Measurements from ENCODE around the gene CD48.

The CD48 gene

GRCh38 chr1:160748878-160749269, 37.3 kb upstream of the CD48 start:
- no peaks in the 10 kb centered on the region for H3K9me3 ChIP-seq (ENCODE audit: control insufficient read depth, insufficient read depth, low read depth, low read length)
- H3K27me3 ChIP-seq (ENCODE audit: control insufficient read depth, insufficient read depth, low read length) = 0 out of 2 replicates have a peak, but pooled peaks cover 3% of the 10 kb centered on the region
- no peak overlapping the region for H3K27ac ChIP-seq (ENCODE audit: low read depth, low read length)
- no peak overlapping the region for H3K4me3 ChIP-seq (ENCODE audit: low read depth, low read length)
- H3K4me1 ChIP-seq (ENCODE audit: control insufficient read depth, insufficient read depth, low read length) = peaks cover 16% of the 10 kb centered on the region
- no peaks in the 10 kb centered on the region for H3K36me3 ChIP-seq (ENCODE audit: control insufficient read depth, insufficient read depth, low read length)
- H3K9ac ChIP-seq (ENCODE audit: low read length) = no peak overlapping the region

DNA sequence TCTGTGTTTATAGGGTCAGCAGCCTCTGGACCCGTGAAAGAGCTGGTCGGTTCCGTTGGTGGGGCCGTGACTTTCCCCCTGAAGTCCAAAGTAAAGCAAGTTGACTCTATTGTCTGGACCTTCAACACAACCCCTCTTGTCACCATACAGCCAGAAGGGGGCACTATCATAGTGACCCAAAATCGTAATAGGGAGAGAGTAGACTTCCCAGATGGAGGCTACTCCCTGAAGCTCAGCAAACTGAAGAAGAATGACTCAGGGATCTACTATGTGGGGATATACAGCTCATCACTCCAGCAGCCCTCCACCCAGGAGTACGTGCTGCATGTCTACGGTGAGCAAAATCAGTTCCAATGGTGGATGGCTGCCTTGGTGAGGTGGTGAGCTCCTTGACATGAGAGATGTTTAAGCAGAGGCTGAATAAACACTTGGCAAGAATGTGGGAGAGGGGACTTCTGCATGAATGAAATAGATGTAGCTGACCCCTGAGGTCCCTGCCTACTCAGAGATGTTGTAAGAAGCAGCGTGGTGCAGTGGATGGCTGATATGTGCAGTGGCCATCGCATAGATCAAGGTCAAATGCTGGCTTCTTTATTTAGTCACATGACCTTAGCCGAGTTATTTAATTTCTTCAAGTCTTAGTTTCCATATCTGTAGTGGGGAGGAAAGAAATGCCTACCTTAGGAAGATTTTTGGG, 36.7 kb upstream of the CD48 start:
- Histone ChIP-seq H3K36me3 (ENCODE audit: control insufficient read depth, insufficient read depth, low read length) (no peaks in the 10 kb centered on the region), H3K9ac (ENCODE audit: low read length) (no peak overlapping the region), H3K9me3 (ENCODE audit: control insufficient read depth, insufficient read depth, low read depth, low read length) (no peaks in the 10 kb centered on the region), H3K27me3 (ENCODE audit: control insufficient read depth, insufficient read depth, low read length) (0 out of 2 replicates have a peak, but pooled peaks cover 3% of the 10 kb centered on the region), H3K4me3 (ENCODE audit: low read depth, low read length) (no peak overlapping the region), H3K4me1 (ENCODE audit: control insufficient read depth, insufficient read depth, low read length) (peaks cover 16% of the 10 kb centered on the region), H3K27ac (ENCODE audit: low read depth, low read length) (no peak overlapping the region)

DNA sequence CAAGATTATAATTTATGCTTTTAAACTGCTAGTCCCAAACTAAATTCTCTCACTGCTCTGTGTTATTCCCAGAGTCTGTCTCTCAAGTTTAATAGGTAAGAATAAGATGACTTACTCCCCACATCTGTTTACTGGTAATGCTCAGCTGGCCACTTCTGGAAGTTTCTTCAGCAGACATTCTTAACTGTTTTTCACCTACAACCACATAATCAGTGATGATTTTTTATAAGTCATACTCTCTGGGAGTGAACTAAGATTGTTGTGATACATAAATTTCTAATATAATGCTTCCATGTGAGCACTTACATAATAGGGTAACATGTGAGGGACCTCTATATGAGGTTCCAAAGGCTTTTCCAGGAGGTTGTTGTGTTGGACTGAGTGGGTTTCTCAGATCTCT, 36.1 kb upstream of the CD48 start:
- Histone ChIP-seq H3K27ac (ENCODE audit: low read depth, low read length) (no peak overlapping the region), H3K4me3 (ENCODE audit: low read depth, low read length) (no peak overlapping the region)

GRCh38 chr1:160746836-160747500, 35.3 kb upstream of the CD48 start:
- no peak overlapping the region for H3K4me3 ChIP-seq (ENCODE audit: low read depth, low read length)
- no peaks in the 10 kb centered on the region for H3K9me3 ChIP-seq (ENCODE audit: control insufficient read depth, insufficient read depth, low read depth, low read length)
- H3K4me1 ChIP-seq (ENCODE audit: control insufficient read depth, insufficient read depth, low read length) = peaks cover 17% of the 10 kb centered on the region
- H3K27me3 ChIP-seq (ENCODE audit: control insufficient read depth, insufficient read depth, low read length) = 0 out of 2 replicates have a peak, but pooled peaks cover 3% of the 10 kb centered on the region
- no peaks in the 10 kb centered on the region for H3K36me3 ChIP-seq (ENCODE audit: control insufficient read depth, insufficient read depth, low read length)
- no peak overlapping the region for H3K27ac ChIP-seq (ENCODE audit: low read depth, low read length)
- H3K9ac ChIP-seq (ENCODE audit: low read length) = no peak overlapping the region

More for the DNA sequence above, 36.1 kb upstream of the CD48 start:
- Histone ChIP-seq H3K9me3 (ENCODE audit: control insufficient read depth, insufficient read depth, low read depth, low read length) (no peaks in the 10 kb centered on the region), H3K27me3 (ENCODE audit: control insufficient read depth, insufficient read depth, low read length) (0 out of 2 replicates have a peak, but pooled peaks cover 3% of the 10 kb centered on the region), H3K4me1 (ENCODE audit: control insufficient read depth, insufficient read depth, low read length) (peaks cover 16% of the 10 kb centered on the region), H3K36me3 (ENCODE audit: control insufficient read depth, insufficient read depth, low read length) (no peaks in the 10 kb centered on the region), H3K9ac (ENCODE audit: low read length) (no peak overlapping the region)

DNA sequence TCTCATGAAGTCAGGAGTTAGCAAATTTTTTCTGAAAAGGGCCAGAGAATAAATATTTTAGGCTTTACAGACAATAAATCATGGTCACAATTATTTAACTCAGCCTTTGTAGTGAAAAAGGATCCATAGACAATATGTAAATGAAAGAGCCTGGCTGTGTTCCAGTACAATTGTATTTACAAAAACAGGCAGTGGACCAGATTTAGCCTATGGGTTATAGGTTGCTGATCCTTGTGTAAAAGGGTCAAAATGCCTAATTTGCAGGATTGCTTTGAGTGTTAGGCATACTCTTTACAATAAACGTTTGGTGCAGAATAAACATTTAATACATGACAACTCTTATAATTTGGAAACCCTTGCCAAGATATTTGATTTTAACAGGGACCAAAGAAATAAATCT, 33.9 kb upstream of the CD48 start:
- Histone ChIP-seq H3K4me1 (ENCODE audit: control insufficient read depth, insufficient read depth, low read length) (peaks cover 20% of the 10 kb centered on the region), H3K36me3 (ENCODE audit: control insufficient read depth, insufficient read depth, low read length) (no peaks in the 10 kb centered on the region)

DNA sequence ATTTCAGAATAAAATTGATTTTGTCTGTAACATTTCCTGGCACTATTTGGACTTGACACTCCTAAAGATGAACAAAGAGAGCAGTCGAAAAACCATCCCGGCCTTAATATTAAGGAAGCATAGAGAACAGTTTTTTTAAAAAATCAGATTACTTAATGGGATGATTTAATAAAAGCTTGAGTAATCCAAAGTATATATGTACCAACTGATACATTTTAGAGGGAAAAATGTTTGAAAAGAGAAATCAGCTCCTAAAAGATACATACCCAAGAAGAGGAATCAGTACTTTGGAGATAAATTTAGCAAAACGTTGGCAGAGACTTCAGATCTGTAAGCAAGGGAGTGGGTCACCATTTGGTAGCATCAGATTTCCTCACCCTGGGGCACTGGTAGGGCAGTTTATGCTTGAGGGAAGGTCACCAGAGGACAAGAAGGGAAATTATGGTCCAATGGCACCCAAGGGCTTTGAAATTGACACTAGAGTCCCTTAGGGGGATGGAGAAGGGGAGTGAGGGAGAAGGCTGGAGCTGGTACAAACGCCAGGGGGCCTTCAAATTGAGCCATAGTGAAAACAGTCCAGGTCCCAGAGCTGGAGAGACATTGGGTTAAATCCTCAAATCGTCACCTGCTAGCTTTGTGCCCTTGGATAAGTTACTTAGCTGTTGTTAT, 33.4 kb upstream of the CD48 start:
- Histone ChIP-seq H3K27ac (ENCODE audit: low read depth, low read length) (no peak overlapping the region), H3K27me3 (ENCODE audit: control insufficient read depth, insufficient read depth, low read length) (no peaks in the 10 kb centered on the region), H3K9me3 (ENCODE audit: control insufficient read depth, insufficient read depth, low read depth, low read length) (no peaks in the 10 kb centered on the region), H3K9ac (ENCODE audit: low read length) (no peak overlapping the region), H3K36me3 (ENCODE audit: control insufficient read depth, insufficient read depth, low read length) (no peaks in the 10 kb centered on the region), H3K4me3 (ENCODE audit: low read depth, low read length) (no peak overlapping the region), H3K4me1 (ENCODE audit: control insufficient read depth, insufficient read depth, low read length) (peaks cover 20% of the 10 kb centered on the region)

More for the DNA sequence above, 33.9 kb upstream of the CD48 start:
- Histone ChIP-seq H3K27ac (ENCODE audit: low read depth, low read length) (no peak overlapping the region), H3K27me3 (ENCODE audit: control insufficient read depth, insufficient read depth, low read length) (no peaks in the 10 kb centered on the region), H3K9ac (ENCODE audit: low read length) (no peak overlapping the region), H3K9me3 (ENCODE audit: control insufficient read depth, insufficient read depth, low read depth, low read length) (no peaks in the 10 kb centered on the region), H3K4me3 (ENCODE audit: low read depth, low read length) (no peak overlapping the region)

- Histone ChIP-seq H3K4me3 (ENCODE audit: low read depth, low read length) (no peak overlapping the region), H3K36me3 (ENCODE audit: control insufficient read depth, insufficient read depth, low read length) (no peaks in the 10 kb centered on the region), H3K27me3 (ENCODE audit: control insufficient read depth, insufficient read depth, low read length) (no peaks in the 10 kb centered on the region), H3K9ac (ENCODE audit: low read length) (no peak overlapping the region), H3K27ac (ENCODE audit: low read depth, low read length) (no peak overlapping the region), H3K9me3 (ENCODE audit: control insufficient read depth, insufficient read depth, low read depth, low read length) (no peaks in the 10 kb centered on the region), H3K4me1 (ENCODE audit: control insufficient read depth, insufficient read depth, low read length) (peaks cover 20% of the 10 kb centered on the region)
Measured at GRCh38 chr1:160744199-160744851, 32.7 kb upstream of the CD48 start.

DNA sequence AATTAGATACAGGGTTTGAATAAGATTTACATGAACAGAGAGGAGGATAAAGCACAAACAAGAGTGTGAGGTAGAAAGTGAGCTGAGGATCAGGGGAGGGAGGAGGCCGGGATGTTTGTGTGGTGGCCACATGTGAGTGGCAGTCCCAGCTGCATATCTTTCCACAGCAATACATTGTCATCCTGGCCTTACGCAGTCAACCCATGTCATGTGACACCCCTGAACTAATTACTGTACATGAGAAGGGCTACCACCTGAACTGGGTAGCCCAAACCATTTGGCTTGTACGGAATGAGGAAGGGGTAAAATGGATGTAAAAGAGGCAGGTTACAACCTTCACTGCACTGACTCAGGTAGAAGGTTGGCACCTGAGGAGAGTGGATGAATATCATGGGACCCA, 31.6 kb upstream of the CD48 start:
- Histone ChIP-seq H3K4me1 (ENCODE audit: control insufficient read depth, insufficient read depth, low read length) (peaks cover 20% of the 10 kb centered on the region), H3K27me3 (ENCODE audit: control insufficient read depth, insufficient read depth, low read length) (no peaks in the 10 kb centered on the region), H3K4me3 (ENCODE audit: low read depth, low read length) (no peak overlapping the region), H3K36me3 (ENCODE audit: control insufficient read depth, insufficient read depth, low read length) (no peaks in the 10 kb centered on the region), H3K9ac (ENCODE audit: low read length) (no peak overlapping the region), H3K27ac (ENCODE audit: low read depth, low read length) (no peak overlapping the region), H3K9me3 (ENCODE audit: control insufficient read depth, insufficient read depth, low read depth, low read length) (no peaks in the 10 kb centered on the region)

DNA sequence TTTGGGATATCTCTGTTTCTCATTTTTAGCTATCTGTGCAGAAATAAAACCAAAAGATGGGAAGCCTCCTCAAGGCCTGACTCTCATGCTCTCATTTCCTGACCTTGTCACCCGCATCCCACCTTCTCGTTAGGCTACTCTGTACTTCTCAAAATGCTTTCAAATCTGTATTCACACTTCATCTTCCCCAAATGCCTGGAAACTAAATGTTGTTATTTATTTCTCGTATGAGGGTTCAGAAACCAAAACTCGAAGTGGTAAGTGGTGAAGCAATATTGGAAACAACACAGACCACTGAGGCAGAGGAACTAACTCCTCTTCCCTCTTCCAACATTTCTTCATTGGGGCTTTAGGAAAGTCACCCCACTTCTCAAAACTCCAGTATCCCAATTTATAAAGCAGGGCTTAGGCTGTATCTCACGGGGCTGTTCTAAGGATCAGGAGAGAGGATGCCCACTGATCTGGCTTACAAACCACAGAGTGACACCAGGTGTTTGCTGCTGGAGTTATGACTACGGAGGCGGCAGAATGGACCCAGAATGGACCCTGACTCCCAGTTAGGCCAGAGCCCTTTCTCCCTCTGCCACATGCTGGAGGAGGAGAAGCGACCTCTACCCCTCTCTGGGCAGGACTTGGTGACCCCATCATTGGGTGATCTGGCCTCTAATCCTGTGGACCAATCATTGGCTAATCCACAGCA, 31.0 kb upstream of the CD48 start:
- Histone ChIP-seq H3K36me3 (ENCODE audit: control insufficient read depth, insufficient read depth, low read length) (no peaks in the 10 kb centered on the region), H3K27ac (ENCODE audit: low read depth, low read length) (no peak overlapping the region), H3K4me1 (ENCODE audit: control insufficient read depth, insufficient read depth, low read length) (peaks cover 19% of the 10 kb centered on the region), H3K27me3 (ENCODE audit: control insufficient read depth, insufficient read depth, low read length) (no peaks in the 10 kb centered on the region), H3K4me3 (ENCODE audit: low read depth, low read length) (no peak overlapping the region), H3K9me3 (ENCODE audit: control insufficient read depth, insufficient read depth, low read depth, low read length) (no peaks in the 10 kb centered on the region), H3K9ac (ENCODE audit: low read length) (no peak overlapping the region)

- Histone ChIP-seq H3K36me3 (ENCODE audit: control insufficient read depth, insufficient read depth, low read length) (no peaks in the 10 kb centered on the region), H3K9me3 (ENCODE audit: control insufficient read depth, insufficient read depth, low read depth, low read length) (no peaks in the 10 kb centered on the region), H3K9ac (ENCODE audit: low read length) (no peak overlapping the region), H3K27me3 (ENCODE audit: control insufficient read depth, insufficient read depth, low read length) (no peaks in the 10 kb centered on the region), H3K4me3 (ENCODE audit: low read depth, low read length) (no peak overlapping the region), H3K27ac (ENCODE audit: low read depth, low read length) (no peak overlapping the region), H3K4me1 (ENCODE audit: control insufficient read depth, insufficient read depth, low read length) (peaks cover 11% of the 10 kb centered on the region)
Measured at GRCh38 chr1:160741612-160742348, 30.2 kb upstream of the CD48 start.
